ENCODE results near the gene RIC8B. TPM values are rescaled to one million over a fixed set of nuclear protein-coding genes. Genes with fewer than 3 reads are reported as not detected.

RIC8B gene
- polyA plus RNA-seq, 1 donor (not counting 4 experiments of a cell fraction or from before 2014, with no cell fraction given): 6.8 TPM

- Histone ChIP-seq H3K4me3 (ENCODE audit: control insufficient read depth in 2 of 3, extremely low read depth in 1 of 3, insufficient read depth in 2 of 3, low read depth in 1 of 3, low read length in 3 of 3) (no peak overlapping the region), H3K9me3 (ENCODE audit: control insufficient read depth, low read depth, low read length) (no peaks in the 10 kb centered on the region), H4K20me1 (ENCODE audit: control insufficient read depth, extremely low read depth, insufficient read depth, low read length) (no peaks in the 10 kb centered on the region), H3K27ac (ENCODE audit: control insufficient read depth, insufficient read depth, low read length) (no peak overlapping the region), H3K36me3 (ENCODE audit: control insufficient read depth in 2 of 2, extremely low read depth in 1 of 2, insufficient read depth in 2 of 2, low read length in 2 of 2) (peaks cover 0 to 4% of the 10 kb centered on the region in 2 experiments), H3K9ac (ENCODE audit: control insufficient read depth, extremely low read depth, insufficient read depth, low read length) (no peak overlapping the region), H3K79me2 (ENCODE audit: control insufficient read depth, insufficient read depth, low read length) (no peaks in the 10 kb centered on the region), H2AFZ (ENCODE audit: control insufficient read depth, low read length) (no peak overlapping the region), H3K27me3 (ENCODE audit: control insufficient read depth, extremely low read depth, insufficient read depth, low read length) (no peaks in the 10 kb centered on the region), H3K4me1 (ENCODE audit: control insufficient read depth, extremely low read depth, insufficient read depth, low read length) (peaks cover 5% of the 10 kb centered on the region), H3K9me1 (ENCODE audit: control insufficient read depth, extremely low read depth, insufficient read depth, low read length) (no peaks in the 10 kb centered on the region), H3K4me2 (ENCODE audit: control insufficient read depth, extremely low read depth, insufficient read depth, low read depth, low read length) (no peak overlapping the region)
- FAIRE-seq (no peak), DNase-seq (ENCODE audit: low read depth, low spot score) (no peak)
- dilution Hi-C loops (cut with MboI; ENCODE audit: extremely low pct_ligation_motif_present, low sequenced_read_pairs): no loop called here
- TF ChIP-seq CTCF (optimal IDR thresholded peaks at IDR 0.05 in 1 of 3, IDR thresholded peaks at IDR 0.05 in 1 of 3, conservative IDR thresholded peaks at IDR 0.05 in 1 of 3; ENCODE audit: extremely low read depth in 1 of 3, insufficient read depth in 2 of 3, low read length in 3 of 3) (no peak), EZH2 (IDR thresholded peaks at IDR 0.05; ENCODE audit: low read length) (no peak)
Observed at GRCh38 chr12:106847861-106848260, 73.4 kb downstream of the RIC8B start.

DNA sequence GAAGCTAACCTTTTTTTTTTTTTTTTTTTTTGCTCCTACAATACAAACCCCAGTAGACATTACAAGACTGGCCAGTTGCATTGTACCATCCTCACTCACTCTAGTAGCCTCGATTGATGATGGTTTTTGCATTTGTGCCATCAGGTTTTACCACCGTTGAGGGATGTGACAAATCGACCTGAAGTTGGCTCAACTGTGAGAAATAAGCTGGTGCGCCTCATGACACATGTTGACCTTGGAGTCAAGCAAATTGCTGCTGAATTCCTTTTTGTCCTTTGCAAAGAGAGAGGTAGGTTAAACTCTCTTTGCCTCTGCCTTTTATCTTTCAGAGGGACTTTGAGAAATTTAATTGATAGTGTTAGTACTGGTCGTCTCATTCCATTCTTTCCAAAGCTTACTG, 76.8 kb downstream of the RIC8B start:
- FAIRE-seq: no peak
- H4K20me1 ChIP-seq (ENCODE audit: control insufficient read depth, extremely low read depth, insufficient read depth, low read length): no peaks in the 10 kb centered on the region
- dilution Hi-C loops (cut with MboI; ENCODE audit: extremely low pct_ligation_motif_present, low sequenced_read_pairs): no loop called here

More for the DNA sequence above, 76.8 kb downstream of the RIC8B start:
- no peak overlapping the region for H3K4me2 ChIP-seq (ENCODE audit: control insufficient read depth, extremely low read depth, insufficient read depth, low read depth, low read length)
- no peaks in the 10 kb centered on the region for H3K4me1 ChIP-seq (ENCODE audit: control insufficient read depth, extremely low read depth, insufficient read depth, low read length)
- H3K27ac ChIP-seq (ENCODE audit: control insufficient read depth, insufficient read depth, low read length): no peak overlapping the region
- TF ChIP-seq CTCF (optimal IDR thresholded peaks at IDR 0.05 in 1 of 3, IDR thresholded peaks at IDR 0.05 in 1 of 3, conservative IDR thresholded peaks at IDR 0.05 in 1 of 3; ENCODE audit: extremely low read depth in 1 of 3, insufficient read depth in 2 of 3, low read length in 3 of 3) (no peak), EZH2 (IDR thresholded peaks at IDR 0.05; ENCODE audit: low read length) (no peak)
- no peak overlapping the region for H3K9ac ChIP-seq (ENCODE audit: control insufficient read depth, extremely low read depth, insufficient read depth, low read length)
- DNase-seq (ENCODE audit: low read depth, low spot score): no peak
- no peaks in the 10 kb centered on the region for H3K9me3 ChIP-seq (ENCODE audit: control insufficient read depth, low read depth, low read length)
- H3K9me1 ChIP-seq (ENCODE audit: control insufficient read depth, extremely low read depth, insufficient read depth, low read length): no peaks in the 10 kb centered on the region
- H3K27me3 ChIP-seq (ENCODE audit: control insufficient read depth, extremely low read depth, insufficient read depth, low read length): no peaks in the 10 kb centered on the region
- H2AFZ ChIP-seq (ENCODE audit: control insufficient read depth, low read length): no peak overlapping the region
- no peaks in the 10 kb centered on the region for H3K79me2 ChIP-seq (ENCODE audit: control insufficient read depth, insufficient read depth, low read length)
- H3K36me3 ChIP-seq (ENCODE audit: control insufficient read depth in 2 of 2, extremely low read depth in 1 of 2, insufficient read depth in 2 of 2, low read length in 2 of 2): peaks cover 0 to 4% of the 10 kb centered on the region in 2 experiments
- no peak overlapping the region for H3K4me3 ChIP-seq (ENCODE audit: control insufficient read depth in 2 of 3, extremely low read depth in 1 of 3, insufficient read depth in 2 of 3, low read depth in 1 of 3, low read length in 3 of 3)

All from keratinocyte (primary cell).